GM12874 (cell line): ENCODE data around the gene USP33.

Experiments
- TF ChIP-seq, protein P1 (sequence below): IDR thresholded peaks from 2 replicates; pipeline ENCODE4 v1.5.1; 2011; ENCODE audit warnings: low read depth, mild to moderate bottlenecking, control low read depth, low read length, moderate library complexity; ENCODE audit not compliant: insufficient read depth

USP33 gene

DNA sequence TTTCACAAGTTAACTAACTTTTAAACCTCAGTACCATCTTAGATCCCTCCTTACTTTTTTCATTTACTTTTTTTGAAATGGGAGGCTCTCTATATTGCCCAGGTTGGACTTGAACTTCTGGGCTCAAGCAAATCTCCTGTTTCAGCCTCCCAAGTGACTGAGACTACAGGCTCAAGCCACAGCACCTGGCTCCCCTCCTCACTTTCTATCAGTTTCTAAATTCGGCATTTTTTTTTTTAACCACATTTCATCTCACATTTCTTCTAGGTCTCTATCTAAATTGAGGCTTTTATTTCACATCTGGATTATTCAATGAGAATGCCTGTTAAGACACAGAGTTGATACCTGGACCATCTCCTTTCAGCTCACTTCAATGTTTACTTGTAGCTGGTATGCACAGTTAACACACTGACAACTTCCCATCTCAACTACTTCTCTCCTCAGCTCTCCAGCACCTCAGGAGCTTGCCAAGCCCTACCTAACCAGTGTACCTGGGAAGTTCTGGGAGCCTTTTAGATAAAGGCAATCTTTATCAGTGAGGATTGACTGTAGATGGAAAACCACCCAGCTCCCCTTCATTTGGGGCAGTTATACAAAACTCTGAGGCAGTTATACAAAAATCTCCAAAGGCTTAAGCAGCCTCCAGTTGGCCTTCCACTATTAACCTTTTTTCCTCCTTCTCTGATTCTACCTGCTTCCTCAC lies 3.4 kb downstream of the USP33 start:
- TF ChIP-seq, protein P1, sequence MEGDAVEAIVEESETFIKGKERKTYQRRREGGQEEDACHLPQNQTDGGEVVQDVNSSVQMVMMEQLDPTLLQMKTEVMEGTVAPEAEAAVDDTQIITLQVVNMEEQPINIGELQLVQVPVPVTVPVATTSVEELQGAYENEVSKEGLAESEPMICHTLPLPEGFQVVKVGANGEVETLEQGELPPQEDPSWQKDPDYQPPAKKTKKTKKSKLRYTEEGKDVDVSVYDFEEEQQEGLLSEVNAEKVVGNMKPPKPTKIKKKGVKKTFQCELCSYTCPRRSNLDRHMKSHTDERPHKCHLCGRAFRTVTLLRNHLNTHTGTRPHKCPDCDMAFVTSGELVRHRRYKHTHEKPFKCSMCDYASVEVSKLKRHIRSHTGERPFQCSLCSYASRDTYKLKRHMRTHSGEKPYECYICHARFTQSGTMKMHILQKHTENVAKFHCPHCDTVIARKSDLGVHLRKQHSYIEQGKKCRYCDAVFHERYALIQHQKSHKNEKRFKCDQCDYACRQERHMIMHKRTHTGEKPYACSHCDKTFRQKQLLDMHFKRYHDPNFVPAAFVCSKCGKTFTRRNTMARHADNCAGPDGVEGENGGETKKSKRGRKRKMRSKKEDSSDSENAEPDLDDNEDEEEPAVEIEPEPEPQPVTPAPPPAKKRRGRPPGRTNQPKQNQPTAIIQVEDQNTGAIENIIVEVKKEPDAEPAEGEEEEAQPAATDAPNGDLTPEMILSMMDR: no peak

GRCh38 chr1:77744576-77744975 lies 15.1 kb downstream of the USP33 start:
- TF ChIP-seq, protein P1: no peak

- TF ChIP-seq, protein P1: no peak
Observed at GRCh38 chr1:77742011-77742555, 17.6 kb downstream of the USP33 start.

DNA sequence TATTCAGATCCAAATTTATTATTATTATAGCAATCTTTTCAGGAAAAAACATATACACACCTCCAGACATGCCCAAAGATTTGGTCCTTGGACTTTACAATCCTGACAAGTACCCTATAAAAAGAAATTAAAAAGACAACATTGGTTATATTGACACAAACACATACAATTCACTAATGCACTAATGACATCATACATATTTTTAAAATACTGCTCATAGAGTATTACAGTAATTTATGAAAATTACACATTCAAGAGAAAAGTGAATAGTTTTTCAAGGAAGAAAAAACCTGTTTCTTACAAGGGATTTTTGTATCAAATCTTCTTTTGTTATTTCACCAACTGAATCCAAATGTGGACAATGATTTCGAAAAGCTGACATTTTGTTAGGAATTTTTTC lies 18.3 kb downstream of the USP33 start:
- TF ChIP-seq, protein P1: no peak

GRCh38 chr1:77739235-77739634 lies 20.4 kb downstream of the USP33 start:
- TF ChIP-seq, protein P1: no peak

DNA sequence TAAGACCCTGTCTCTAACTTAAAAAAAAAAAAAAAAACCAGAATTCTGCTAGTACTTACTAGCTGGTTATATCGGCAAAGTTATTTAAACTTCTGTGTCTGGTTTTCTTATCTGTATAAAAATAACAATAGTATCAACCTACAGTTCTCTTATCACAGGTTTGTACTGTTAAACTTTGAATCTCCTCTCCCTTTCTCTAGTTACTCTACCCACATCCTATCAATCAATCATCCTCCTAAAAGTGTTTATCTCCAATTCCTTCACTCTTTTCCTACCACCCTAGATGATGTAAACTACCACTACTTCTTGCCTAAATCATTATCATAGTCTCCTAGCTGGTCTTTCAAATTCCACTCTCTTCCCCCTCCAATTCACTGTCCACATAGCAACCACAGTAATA lies 27.6 kb downstream of the USP33 start:
- TF ChIP-seq, protein P1: no peak

GRCh38 chr1:77725706-77726105 lies 33.9 kb downstream of the USP33 start:
- TF ChIP-seq, protein P1: no peak
